Stomach (tissue), 9 donors: ENCODE data around the gene CDKN1C. TPM values are rescaled to one million over a fixed set of nuclear protein-coding genes. Genes with fewer than 3 reads are reported as not detected.

Source experiments
- DNase-seq, 2 donors: peaks; one replicate each; pipeline versions ENCODE4 v3.0.0 to v3.0.0-alpha.2; 2013 to 2019
- H3K27ac ChIP-seq, 5 donors: fragments of 200-600 bp in 4 of 5; sonication (generic) in 4 of 5; one replicate each; pipeline ENCODE4 v1.5.1; 2013 to 2019; ENCODE audit warnings: mild to moderate bottlenecking in 1 of 5, moderate library complexity in 1 of 5
- H3K27me3 ChIP-seq, 3 donors: fragments of 200-600 bp; sonication (generic); one replicate each; pipeline ENCODE4 v1.5.1; 2017 to 2019; ENCODE audit warnings: mixed run types in 1 of 3
- H3K36me3 ChIP-seq, 4 donors: fragments of 200-600 bp; sonication (generic); 1 replicate in 3 of 4; 2 replicates in 1 of 4; pipeline ENCODE4 v1.5.1; 2016 to 2019
- H3K4me1 ChIP-seq, 4 donors: fragments of 200-600 bp; sonication (generic); one replicate each; pipeline ENCODE4 v1.5.1; 2016 to 2019
- H3K4me3 ChIP-seq, 4 donors: fragments of 200-600 bp; sonication (generic) in 3 of 4; one replicate each; pipeline ENCODE4 v1.5.1; 2016 to 2019; ENCODE audit warnings: mild to moderate bottlenecking in 1 of 4
- H3K9me3 ChIP-seq, 4 donors: fragments of 200-600 bp; sonication (generic); one replicate each; pipeline ENCODE4 v1.5.1; 2016 to 2019
- CTCF ChIP-seq, 7 experiments: fragments of 450-650 bp in 4 of 7; fragments of 200-600 bp in 3 of 7; sonication (generic) in 3 of 7; IDR thresholded peaks; one replicate each; pipeline ENCODE4 v1.5.1; 2016 to 2019; ENCODE audit warnings: antibody characterized with exemption in 7 of 7, control low read depth in 2 of 7, mild to moderate bottlenecking in 1 of 7
- EP300 ChIP-seq: sonication (generic); formaldehyde crosslinking; IDR thresholded peaks from one replicate; pipeline ENCODE4 v1.6.1; 2017; ENCODE audit warnings: antibody characterized with exemption
- POLR2A ChIP-seq, 4 donors: fragments of 450-650 bp; IDR thresholded peaks; one replicate each; pipeline ENCODE4 v1.6.1; 2016; ENCODE audit warnings: antibody characterized with exemption in 4 of 4, control low read depth in 2 of 4, mild to moderate bottlenecking in 1 of 4, moderate library complexity in 1 of 4
- POLR2AphosphoS5 ChIP-seq, 3 donors: sonication (generic); formaldehyde crosslinking; IDR thresholded peaks; one replicate each; pipeline ENCODE4 v1.6.1; 2016; ENCODE audit warnings: antibody characterized with exemption in 3 of 3
- WGBS, 5 donors: extraction: QIAGEN DNeasy Blood & Tissue Kit in 3 of 5; methylation state at CpG; one replicate each; pipeline versions ENCODE4 v1.1.5 to v1.1.7; 2013 to 2018; 5-methylcytosine and 5-hydroxymethylcytosine counted together
- intact Hi-C: fragments of 100-400 bp; cut with DNase I; formaldehyde crosslinking; loops from one replicate; pipeline ENCODE4 v1.15.1; 2023; ENCODE audit warnings: low total_unique reads
- polyA plus RNA-seq, 3 donors: library from polyadenylated mRNA; stranded (reverse); fragments of 200-250 nt; gene quantifications; one replicate each; pipeline ENCODE4 v1.2.3, GENCODE V29; 2013
- total RNA-seq, 5 donors: library from RNA; depleted of rRNA; stranded (reverse); fragments of >200 nt; gene quantifications; one replicate each; pipeline versions ENCODE4 v1.1.0 to v1.2.3, GENCODE V29; 2014 to 2016
- donor health status: healthy with polysubstance abuse.
- donor health status: Bipolar disorder and iron deficiency.
- donor health status: healthy.

Gene CDKN1C
- total and polyA plus RNA-seq, 8 donors: 10.5 to 99.1 (median 42.3) TPM

- DNase-seq: no peak
- Histone ChIP-seq H3K27me3 (peaks cover 0 to 45% (median 20%) of the 10 kb centered on the region in 3 donors), H3K27ac (no peak overlapping the region), H3K9me3 (no peaks in the 10 kb centered on the region), H3K4me3 (no peak overlapping the region), H3K36me3 (no peaks in the 10 kb centered on the region), H3K4me1 (peaks cover 11 to 17% (median 15%) of the 10 kb centered on the region in 4 donors)
- WGBS, 5 donors: 92 to 96% (median 95%) methylated on average over 4 to 10 of the region's 10 CpGs
- intact Hi-C loops: no loop called here
- no peak for TF ChIP-seq POLR2AphosphoS5 (IDR thresholded peaks at IDR 0.05)
- no peak for TF ChIP-seq CTCF (IDR thresholded peaks at IDR 0.05)
- no peak for TF ChIP-seq POLR2A (IDR thresholded peaks at IDR 0.05)
- TF ChIP-seq EP300: no peak
These were observed 25.9 kb downstream of the CDKN1C start for GRCh38 chr11:2859699-2860037.

- intact Hi-C loops: no loop called here
- H3K27me3 ChIP-seq: peaks cover 0 to 40% (median 19%) of the 10 kb centered on the region in 3 donors
- no peaks in the 10 kb centered on the region for H3K9me3 ChIP-seq
- H3K27ac ChIP-seq: no peak overlapping the region
- TF ChIP-seq CTCF (IDR thresholded peaks at IDR 0.05): no peak
- no peak for TF ChIP-seq POLR2A (IDR thresholded peaks at IDR 0.05)
- no peak for TF ChIP-seq EP300
- TF ChIP-seq POLR2AphosphoS5 (IDR thresholded peaks at IDR 0.05): no peak
- DNase-seq: no peak
- H3K4me3 ChIP-seq: no peak overlapping the region
- 64 to 86% (median 81%) methylated on average over 11 to 16 of the region's 16 CpGs for WGBS, 5 donors
- peaks cover 11 to 17% (median 15%) of the 10 kb centered on the region in 4 donors for H3K4me1 ChIP-seq
- H3K36me3 ChIP-seq: no peaks in the 10 kb centered on the region
These were observed 26.4 kb downstream of the CDKN1C start for GRCh38 chr11:2858995-2859698.

GRCh38 chr11:2857918-2858317 lies 27.7 kb downstream of the CDKN1C start:
- peaks cover 8 to 11% (median 9%) of the 10 kb centered on the region in 4 donors for H3K4me1 ChIP-seq
- WGBS, 5 donors: 78 to 94% (median 86%) methylated on average over 9 to 18 of the region's 18 CpGs
- intact Hi-C loops: no loop called here
- DNase-seq: no peak
- H3K9me3 ChIP-seq: no peaks in the 10 kb centered on the region
- no peaks in the 10 kb centered on the region for H3K36me3 ChIP-seq
- no peak overlapping the region for H3K4me3 ChIP-seq
- TF ChIP-seq EP300 (no peak), POLR2A (IDR thresholded peaks at IDR 0.05) (no peak), CTCF (IDR thresholded peaks at IDR 0.05) (no peak), POLR2AphosphoS5 (IDR thresholded peaks at IDR 0.05) (no peak)
- peaks cover 0 to 28% (median 9%) of the 10 kb centered on the region in 3 donors for H3K27me3 ChIP-seq
- H3K27ac ChIP-seq: no peak overlapping the region

- H3K4me3 ChIP-seq: no peak overlapping the region
- intact Hi-C loops: no loop called here
- H3K36me3 ChIP-seq: no peaks in the 10 kb centered on the region
- peaks cover 2 to 4% (median 3%) of the 10 kb centered on the region in 4 donors for H3K4me1 ChIP-seq
- DNase-seq: no peak
- H3K27ac ChIP-seq: no peak overlapping the region
- 85 to 87% (median 87%) methylated on average over 8 to 11 of the region's 11 CpGs for WGBS, 5 donors
- peaks cover 0 to 22% (median 4%) of the 10 kb centered on the region in 3 donors for H3K27me3 ChIP-seq
- no peaks in the 10 kb centered on the region for H3K9me3 ChIP-seq
- no peak for TF ChIP-seq POLR2A (IDR thresholded peaks at IDR 0.05)
- TF ChIP-seq POLR2AphosphoS5 (IDR thresholded peaks at IDR 0.05): no peak
- no peak for TF ChIP-seq CTCF (IDR thresholded peaks at IDR 0.05)
- TF ChIP-seq EP300: no peak
These were observed 28.3 kb downstream of the CDKN1C start for GRCh38 chr11:2857276-2857675.
